Peyer's patch (tissue), 4 donors: ENCODE data around the gene RMDN3.

Experiments used
- POLR2A ChIP-seq, 2 donors: fragments of 450-650 bp; IDR thresholded peaks; one replicate each; pipeline ENCODE4 v1.5.1; 2017; ENCODE audit warnings: antibody characterized with exemption in 2 of 2, mild to moderate bottlenecking in 2 of 2, moderate library complexity in 2 of 2
- TF ChIP-seq, protein P1 (sequence below), 6 experiments: fragments of 450-650 bp in 4 of 6; fragments of 200-600 bp in 2 of 6; sonication (generic) in 1 of 6; IDR thresholded peaks; one replicate each; pipeline ENCODE4 v1.5.1; 2017 to 2019; ENCODE audit warnings: antibody characterized with exemption in 6 of 6, mild to moderate bottlenecking in 3 of 6, moderate library complexity in 1 of 6

- TF ChIP-seq, protein P1, sequence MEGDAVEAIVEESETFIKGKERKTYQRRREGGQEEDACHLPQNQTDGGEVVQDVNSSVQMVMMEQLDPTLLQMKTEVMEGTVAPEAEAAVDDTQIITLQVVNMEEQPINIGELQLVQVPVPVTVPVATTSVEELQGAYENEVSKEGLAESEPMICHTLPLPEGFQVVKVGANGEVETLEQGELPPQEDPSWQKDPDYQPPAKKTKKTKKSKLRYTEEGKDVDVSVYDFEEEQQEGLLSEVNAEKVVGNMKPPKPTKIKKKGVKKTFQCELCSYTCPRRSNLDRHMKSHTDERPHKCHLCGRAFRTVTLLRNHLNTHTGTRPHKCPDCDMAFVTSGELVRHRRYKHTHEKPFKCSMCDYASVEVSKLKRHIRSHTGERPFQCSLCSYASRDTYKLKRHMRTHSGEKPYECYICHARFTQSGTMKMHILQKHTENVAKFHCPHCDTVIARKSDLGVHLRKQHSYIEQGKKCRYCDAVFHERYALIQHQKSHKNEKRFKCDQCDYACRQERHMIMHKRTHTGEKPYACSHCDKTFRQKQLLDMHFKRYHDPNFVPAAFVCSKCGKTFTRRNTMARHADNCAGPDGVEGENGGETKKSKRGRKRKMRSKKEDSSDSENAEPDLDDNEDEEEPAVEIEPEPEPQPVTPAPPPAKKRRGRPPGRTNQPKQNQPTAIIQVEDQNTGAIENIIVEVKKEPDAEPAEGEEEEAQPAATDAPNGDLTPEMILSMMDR (IDR thresholded peaks at IDR 0.05): no peak
- TF ChIP-seq POLR2A (IDR thresholded peaks at IDR 0.05): no peak
Observed at GRCh38 chr15:40790718-40791117, 35.7 kb upstream of the RMDN3 start.
